Stimulated activated CD4-positive, alpha-beta T cell treated with anti-CD3 and anti-CD28 coated beads, TNF-alpha, amount 100 ng/mL, for 24 hours (primary cell): Measurements from ENCODE around the gene TSPAN5.
"Not testable (repeated sequence)": the region's sequence is repeated elsewhere in the genome, so short reads cannot be mapped to it uniquely, and the experiment has no call there.

Experiments used
- DNase-seq, 3 experiments: peaks; one replicate each; pipeline ENCODE4 v3.0.0-alpha.2; 2020; ENCODE audit warnings: low read depth in 3 of 3

The TSPAN5 gene

GRCh38 chr4:98461121-98461865 is 197.1 kb downstream of the TSPAN5 start:
- not testable (repeated sequence) for DNase-seq

GRCh38 chr4:98457422-98457821 is 201.0 kb downstream of the TSPAN5 start:
- not testable (repeated sequence) for DNase-seq

GRCh38 chr4:98452091-98452490 is 206.3 kb downstream of the TSPAN5 start:
- no peak for DNase-seq

GRCh38 chr4:98448908-98449307 is 209.5 kb downstream of the TSPAN5 start:
- DNase-seq = no peak

GRCh38 chr4:98447648-98448047 is 210.8 kb downstream of the TSPAN5 start:
- no peak for DNase-seq

- DNase-seq = peak in 2 of 3 experiments; percentile 19 to 61
Observed at GRCh38 chr4:98446499-98447375, 211.7 kb downstream of the TSPAN5 start.

- no peak for DNase-seq
Observed at GRCh38 chr4:98444371-98444770, 214.0 kb downstream of the TSPAN5 start.

- no peak for DNase-seq
Observed at GRCh38 chr4:98434816-98435215, 223.6 kb downstream of the TSPAN5 start.

- DNase-seq = no peak
Observed at GRCh38 chr4:98433691-98434090, 224.7 kb downstream of the TSPAN5 start.

GRCh38 chr4:98430708-98431403 is 227.6 kb downstream of the TSPAN5 start:
- DNase-seq = no peak

- DNase-seq = no peak
Observed at GRCh38 chr4:98423009-98423408, 235.4 kb downstream of the TSPAN5 start.

GRCh38 chr4:98421111-98421510 is 237.3 kb downstream of the TSPAN5 start:
- no peak for DNase-seq
